ENCODE measurements around the gene UBTD1.

DNA sequence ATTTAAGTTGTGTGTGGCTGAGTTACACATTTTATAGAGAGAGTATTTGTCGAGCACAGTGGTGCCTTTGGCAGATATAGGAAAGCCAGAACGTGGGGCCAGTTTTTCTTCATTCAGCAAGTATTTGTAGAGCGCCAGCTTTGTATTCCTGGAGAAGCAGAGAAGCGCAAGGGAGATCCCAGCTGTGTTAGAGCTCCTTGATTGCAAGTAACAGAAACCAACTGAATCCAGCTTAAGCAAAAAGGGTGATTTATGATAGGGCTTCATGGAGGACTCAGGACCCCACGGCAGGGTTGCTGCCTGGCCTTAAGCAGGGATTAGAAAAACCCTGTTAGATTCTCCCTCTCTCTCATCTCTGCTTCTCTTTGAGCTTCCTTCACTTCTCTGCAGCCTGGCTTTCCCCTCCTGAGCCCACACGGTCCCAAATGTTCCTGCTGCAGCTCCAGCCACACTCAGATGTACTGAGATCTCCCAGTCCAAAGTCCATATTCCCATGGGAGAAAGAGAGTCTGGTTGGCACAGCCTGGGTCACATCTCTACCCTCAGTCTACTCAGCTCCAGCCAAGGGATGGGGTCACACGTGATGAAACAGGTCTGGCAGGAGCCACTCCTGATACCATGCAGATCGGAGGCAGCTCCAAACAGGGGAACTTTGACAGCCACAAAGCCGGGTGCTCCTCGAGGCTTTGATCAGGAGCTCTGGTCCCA, 16.7 kb downstream of the UBTD1 start:
- TF ChIP-seq, protein P1, sequence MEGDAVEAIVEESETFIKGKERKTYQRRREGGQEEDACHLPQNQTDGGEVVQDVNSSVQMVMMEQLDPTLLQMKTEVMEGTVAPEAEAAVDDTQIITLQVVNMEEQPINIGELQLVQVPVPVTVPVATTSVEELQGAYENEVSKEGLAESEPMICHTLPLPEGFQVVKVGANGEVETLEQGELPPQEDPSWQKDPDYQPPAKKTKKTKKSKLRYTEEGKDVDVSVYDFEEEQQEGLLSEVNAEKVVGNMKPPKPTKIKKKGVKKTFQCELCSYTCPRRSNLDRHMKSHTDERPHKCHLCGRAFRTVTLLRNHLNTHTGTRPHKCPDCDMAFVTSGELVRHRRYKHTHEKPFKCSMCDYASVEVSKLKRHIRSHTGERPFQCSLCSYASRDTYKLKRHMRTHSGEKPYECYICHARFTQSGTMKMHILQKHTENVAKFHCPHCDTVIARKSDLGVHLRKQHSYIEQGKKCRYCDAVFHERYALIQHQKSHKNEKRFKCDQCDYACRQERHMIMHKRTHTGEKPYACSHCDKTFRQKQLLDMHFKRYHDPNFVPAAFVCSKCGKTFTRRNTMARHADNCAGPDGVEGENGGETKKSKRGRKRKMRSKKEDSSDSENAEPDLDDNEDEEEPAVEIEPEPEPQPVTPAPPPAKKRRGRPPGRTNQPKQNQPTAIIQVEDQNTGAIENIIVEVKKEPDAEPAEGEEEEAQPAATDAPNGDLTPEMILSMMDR (IDR thresholded peaks at IDR 0.05; ENCODE audit: poor library complexity, severe bottlenecking): no peak
- no peak for TF ChIP-seq EP300 (conservative IDR thresholded peaks at IDR 0.05; ENCODE audit: poor library complexity, severe bottlenecking)

All from neural cell (in vitro differentiated cells).